Measurements from ENCODE around the gene KRTAP19-5.
"Not testable (repeated sequence)": the region's sequence is repeated elsewhere in the genome, so short reads cannot be mapped to it uniquely, and the experiment has no call there.

Gene KRTAP19-5

DNA sequence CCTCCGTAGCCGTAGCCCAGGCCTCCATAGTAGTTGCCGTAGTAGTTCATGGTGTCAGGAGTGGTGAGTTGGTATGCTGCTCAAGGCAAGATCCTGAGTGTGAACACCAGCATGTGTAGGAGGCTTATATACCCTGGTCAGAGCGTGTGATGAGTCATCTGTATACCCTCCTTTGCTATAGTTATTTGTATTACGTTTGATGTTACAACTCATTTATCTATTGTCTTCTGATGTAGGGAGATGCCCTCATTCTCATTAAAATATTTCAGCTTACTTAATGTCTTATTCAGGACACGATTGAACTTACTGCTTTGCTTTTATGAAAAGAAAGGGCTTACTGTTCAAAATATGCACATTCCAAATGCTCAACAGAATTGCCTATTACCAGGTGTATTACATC lies at the start of gene KRTAP19-5:
Gene KRTAP19-5 (minus strand): TSS at position 101 of the 400 bp plus-strand sequence. CDS start 51 bp downstream, at position 50.
- H3K4me3 ChIP-seq (ENCODE audit: low read length), result no peak within 1 kb of the TSS

DNA sequence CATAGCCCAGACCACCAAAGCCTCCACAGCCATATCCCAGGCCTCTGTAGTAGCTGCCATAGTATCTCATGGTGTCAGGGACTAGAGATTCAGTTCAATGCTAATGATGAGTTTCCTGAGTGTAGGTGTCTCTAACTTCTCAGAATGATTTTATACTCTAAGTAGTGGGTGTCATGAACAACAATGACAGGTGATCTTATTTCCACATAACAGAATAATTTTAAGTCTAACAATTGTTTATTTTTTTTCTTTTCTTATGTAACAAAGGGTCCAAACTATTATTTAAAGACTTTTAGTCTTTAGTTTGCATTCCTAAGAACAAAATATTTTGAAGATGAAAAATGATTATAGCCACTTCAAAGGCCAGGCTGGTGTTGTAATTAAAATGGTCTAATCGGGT lies 39.8 kb upstream of the KRTAP19-5 start, which contains the start of gene KRTAP19-6:
Gene KRTAP19-6 (minus strand): TSS at position 101 of the 400 bp plus-strand sequence. CDS start 31 bp downstream, at position 70.
- TF ChIP-seq CTCF (conservative IDR thresholded peaks at IDR 0.05; ENCODE audit: low read length), result no peak
- H3K4me3 ChIP-seq (ENCODE audit: low read length), result no peak within 1 kb of the TSS
- DNase-seq (ENCODE audit: low read depth), result no peak

More for the DNA sequence above, at the start of gene KRTAP19-5:
- no peak for TF ChIP-seq CTCF (conservative IDR thresholded peaks at IDR 0.05; ENCODE audit: low read length)
- no peak for DNase-seq (ENCODE audit: low read depth)

DNA sequence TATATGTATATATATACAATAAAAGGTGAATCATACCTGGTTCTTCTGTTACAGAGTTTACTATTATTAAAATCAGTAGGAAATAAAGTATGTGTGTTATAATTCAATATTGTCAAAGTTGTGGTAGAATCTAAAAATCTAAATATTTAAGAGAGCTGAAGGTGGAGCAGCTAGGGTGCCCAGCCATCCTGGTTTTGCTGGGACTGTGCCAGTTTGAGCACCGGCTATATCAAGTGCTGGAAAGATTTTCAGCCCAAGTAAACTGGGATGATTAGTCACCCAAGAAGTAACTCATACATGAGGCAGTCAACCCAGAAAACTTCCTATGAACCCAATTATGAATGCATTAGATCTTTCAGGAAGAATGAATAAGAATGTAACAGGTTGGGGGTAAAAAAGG lies 16.9 kb upstream of the KRTAP19-5 start:
- DNase-seq (ENCODE audit: low read depth), result no peak
- H3K4me3 ChIP-seq (ENCODE audit: low read length), result no peak overlapping the region
- TF ChIP-seq CTCF (conservative IDR thresholded peaks at IDR 0.05; ENCODE audit: low read length), result no peak

GRCh38 chr21:30515681-30516080 lies 13.7 kb upstream of the KRTAP19-5 start:
- H3K4me3 ChIP-seq (ENCODE audit: low read length), result no peak overlapping the region
- DNase-seq (ENCODE audit: low read depth), result no peak
- TF ChIP-seq CTCF (conservative IDR thresholded peaks at IDR 0.05; ENCODE audit: low read length), result no peak

GRCh38 chr21:30505621-30506205 lies 3.8 kb upstream of the KRTAP19-5 start:
- not testable (repeated sequence) for DNase-seq (ENCODE audit: low read depth); H3K4me3 ChIP-seq (ENCODE audit: low read length)

DNA sequence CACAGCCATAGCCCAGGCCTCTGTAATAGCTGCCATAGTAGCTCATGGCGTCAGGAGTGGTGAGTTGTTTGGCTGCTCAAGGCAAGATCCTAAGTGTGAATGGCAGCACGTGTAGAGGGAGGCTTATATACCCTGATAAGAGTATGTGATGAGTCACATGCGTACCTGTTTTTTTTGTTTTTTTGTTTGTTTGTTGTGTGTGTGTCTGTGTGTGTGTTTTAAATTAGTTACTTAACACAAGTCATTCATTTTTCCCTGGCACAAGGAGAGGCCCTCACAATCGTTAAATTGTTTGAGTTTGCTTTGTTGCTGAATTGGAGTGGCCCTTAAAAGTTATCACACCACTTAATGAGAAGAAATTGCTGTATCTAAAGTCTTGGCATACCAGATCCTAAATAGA lies 4.9 kb downstream of the KRTAP19-5 start, which contains the start of gene KRTAP19-4:
Gene KRTAP19-4 (minus strand): TSS at position 101 of the 400 bp plus-strand sequence. CDS start 55 bp downstream, at position 46.
- no peak for DNase-seq (ENCODE audit: low read depth)
- H3K4me3 ChIP-seq (ENCODE audit: low read length), result no peak within 1 kb of the TSS
- no peak for TF ChIP-seq CTCF (conservative IDR thresholded peaks at IDR 0.05; ENCODE audit: low read length)

DNA sequence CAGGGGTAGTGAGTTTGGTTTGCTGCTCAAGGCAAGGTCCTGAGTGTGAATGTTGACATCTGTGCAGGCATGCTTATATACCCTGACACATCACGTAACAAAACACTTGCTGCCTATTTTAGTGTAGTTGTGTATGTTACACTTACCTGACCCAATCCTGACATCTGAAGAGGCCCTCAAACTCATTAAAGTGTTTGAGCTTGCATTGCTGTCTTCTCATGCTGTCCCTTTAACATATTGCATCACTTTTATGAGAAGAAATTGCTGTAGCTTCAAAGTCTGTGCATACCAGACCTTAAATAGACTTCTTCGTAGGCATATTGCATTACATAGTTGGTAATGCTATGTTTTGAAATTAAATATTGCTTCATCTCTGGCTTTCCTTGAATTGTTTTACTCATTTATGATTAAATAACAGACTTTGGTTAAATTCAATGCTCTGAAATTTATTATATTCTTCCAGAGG lies 9.9 kb downstream of the KRTAP19-5 start, which contains the start of gene KRTAP19-3:
Gene KRTAP19-3 (minus strand): TSS at position 51 of the 466 bp plus-strand sequence. CDS start 56 bp downstream, outside the sequence.
- no peak for TF ChIP-seq CTCF (conservative IDR thresholded peaks at IDR 0.05; ENCODE audit: low read length)

More for the DNA sequence above, 9.9 kb downstream of the KRTAP19-5 start, which contains the start of gene KRTAP19-3:
- H3K4me3 ChIP-seq (ENCODE audit: low read length), result no peak within 1 kb of the TSS
- DNase-seq (ENCODE audit: low read depth), result no peak
